Muscle layer of duodenum (tissue), 2 donors: ENCODE results near the gene EDN3.

ENCODE experiments used
- H3K27ac ChIP-seq: one replicate; pipeline ENCODE4 v1.7.0; 2013; ENCODE audit warnings: mild to moderate bottlenecking, low read length
- H3K27me3 ChIP-seq: one replicate; pipeline ENCODE4 v1.7.0; 2013; ENCODE audit warnings: low read depth, mild to moderate bottlenecking, control low read depth, low read length
- H3K36me3 ChIP-seq, 2 donors: one replicate each; pipeline ENCODE4 v1.7.0; 2013; ENCODE audit warnings: low read length in 2 of 2, control low read depth in 1 of 2, mild to moderate bottlenecking in 1 of 2; ENCODE audit not compliant: insufficient read depth in 2 of 2, control insufficient read depth in 1 of 2
- H3K4me1 ChIP-seq, 2 donors: one replicate each; pipeline ENCODE4 v1.7.0; 2013; ENCODE audit warnings: low read length in 2 of 2, mild to moderate bottlenecking in 2 of 2, control low read depth in 1 of 2, moderate library complexity in 1 of 2; ENCODE audit not compliant: insufficient read depth in 2 of 2, control insufficient read depth in 1 of 2
- H3K4me3 ChIP-seq, 2 donors: one replicate each; pipeline ENCODE4 v1.7.0; 2013; ENCODE audit warnings: low read length in 2 of 2, low read depth in 1 of 2, mild to moderate bottlenecking in 1 of 2
- H3K9me3 ChIP-seq, 2 donors: one replicate each; pipeline ENCODE4 v1.7.0; 2013; ENCODE audit warnings: low read length in 2 of 2, control low read depth in 1 of 2, mild to moderate bottlenecking in 1 of 2; ENCODE audit not compliant: control insufficient read depth in 1 of 2
- donor health status: healthy.

Gene EDN3

GRCh38 chr20:59300333-59301081 is at the start of gene EDN3:
Gene EDN3 (plus strand): TSS chr20:59300611. CDS start chr20:59300813, 202 bp downstream.
- no peaks in the 10 kb centered on the region for H3K36me3 ChIP-seq
- H3K27ac ChIP-seq, result no peak within 1 kb of the TSS
- H3K4me1 ChIP-seq, result peaks cover 5 to 9% of the 10 kb centered on the region in 2 donors
- H3K4me3 ChIP-seq, result no peak within 1 kb of the TSS
- peaks cover 0 to 5% of the 10 kb centered on the region in 2 donors for H3K9me3 ChIP-seq
- H3K27me3 ChIP-seq, result peaks cover 30% of the 10 kb centered on the region

GRCh38 chr20:59253325-59253724 is 47.1 kb upstream of the EDN3 start:
- H3K36me3 ChIP-seq, result no peaks in the 10 kb centered on the region
- H3K27me3 ChIP-seq, result no peaks in the 10 kb centered on the region

GRCh38 chr20:59253779-59254319 is 46.6 kb upstream of the EDN3 start:
- no peak overlapping the region for H3K27ac ChIP-seq
- no peaks in the 10 kb centered on the region for H3K4me1 ChIP-seq
- no peaks in the 10 kb centered on the region for H3K9me3 ChIP-seq
- no peak overlapping the region for H3K4me3 ChIP-seq
- H3K27me3 ChIP-seq, result no peaks in the 10 kb centered on the region
- no peaks in the 10 kb centered on the region for H3K36me3 ChIP-seq

More at GRCh38 chr20:59253325-59253724, 47.1 kb upstream of the EDN3 start:
- no peaks in the 10 kb centered on the region for H3K9me3 ChIP-seq
- no peak overlapping the region for H3K27ac ChIP-seq
- no peak overlapping the region for H3K4me3 ChIP-seq
- no peaks in the 10 kb centered on the region for H3K4me1 ChIP-seq

- H3K27me3 ChIP-seq, result no peaks in the 10 kb centered on the region
- no peaks in the 10 kb centered on the region for H3K4me1 ChIP-seq
- H3K9me3 ChIP-seq, result no peaks in the 10 kb centered on the region
- H3K4me3 ChIP-seq, result no peak overlapping the region
- no peaks in the 10 kb centered on the region for H3K36me3 ChIP-seq
- no peak overlapping the region for H3K27ac ChIP-seq
Observed at GRCh38 chr20:59255256-59255655, 45.2 kb upstream of the EDN3 start.

GRCh38 chr20:59258221-59258621 is 42.2 kb upstream of the EDN3 start:
- H3K27ac ChIP-seq, result no peak overlapping the region
- H3K4me3 ChIP-seq, result no peak overlapping the region
- H3K9me3 ChIP-seq, result no peaks in the 10 kb centered on the region
- H3K27me3 ChIP-seq, result no peaks in the 10 kb centered on the region
- H3K36me3 ChIP-seq, result no peaks in the 10 kb centered on the region
- H3K4me1 ChIP-seq, result no peaks in the 10 kb centered on the region

- H3K36me3 ChIP-seq, result no peaks in the 10 kb centered on the region
- H3K27me3 ChIP-seq, result no peaks in the 10 kb centered on the region
Observed at GRCh38 chr20:59259946-59260345, 40.5 kb upstream of the EDN3 start.

GRCh38 chr20:59265298-59265697 is 35.1 kb upstream of the EDN3 start:
- H3K9me3 ChIP-seq, result no peaks in the 10 kb centered on the region
- H3K4me1 ChIP-seq, result no peaks in the 10 kb centered on the region
- no peaks in the 10 kb centered on the region for H3K27me3 ChIP-seq
- H3K27ac ChIP-seq, result no peak overlapping the region
- H3K36me3 ChIP-seq, result no peaks in the 10 kb centered on the region
- no peak overlapping the region for H3K4me3 ChIP-seq

More at GRCh38 chr20:59259946-59260345, 40.5 kb upstream of the EDN3 start:
- Histone ChIP-seq H3K4me3 (no peak overlapping the region), H3K27ac (no peak overlapping the region), H3K9me3 (no peaks in the 10 kb centered on the region), H3K4me1 (no peaks in the 10 kb centered on the region)

- Histone ChIP-seq H3K27me3 (no peaks in the 10 kb centered on the region), H3K9me3 (no peaks in the 10 kb centered on the region), H3K27ac (no peak overlapping the region), H3K4me1 (no peaks in the 10 kb centered on the region), H3K36me3 (no peaks in the 10 kb centered on the region), H3K4me3 (no peak overlapping the region)
Observed at GRCh38 chr20:59268870-59269269, 31.5 kb upstream of the EDN3 start.

GRCh38 chr20:59269411-59270025 is 30.9 kb upstream of the EDN3 start:
- no peaks in the 10 kb centered on the region for H3K4me1 ChIP-seq
- no peaks in the 10 kb centered on the region for H3K36me3 ChIP-seq
- no peaks in the 10 kb centered on the region for H3K9me3 ChIP-seq
- no peak overlapping the region for H3K27ac ChIP-seq
- no peak overlapping the region for H3K4me3 ChIP-seq
- H3K27me3 ChIP-seq, result no peaks in the 10 kb centered on the region

- Histone ChIP-seq H3K27ac (no peak overlapping the region), H3K27me3 (no peaks in the 10 kb centered on the region), H3K4me3 (no peak overlapping the region), H3K9me3 (no peaks in the 10 kb centered on the region), H3K36me3 (no peaks in the 10 kb centered on the region), H3K4me1 (no peaks in the 10 kb centered on the region)
Observed at GRCh38 chr20:59270380-59270779, 30.0 kb upstream of the EDN3 start.

- H3K4me3 ChIP-seq, result no peak overlapping the region
- H3K36me3 ChIP-seq, result no peaks in the 10 kb centered on the region
- no peaks in the 10 kb centered on the region for H3K4me1 ChIP-seq
- no peaks in the 10 kb centered on the region for H3K9me3 ChIP-seq
- H3K27ac ChIP-seq, result no peak overlapping the region
- H3K27me3 ChIP-seq, result no peaks in the 10 kb centered on the region
Observed at GRCh38 chr20:59273739-59274357, 26.6 kb upstream of the EDN3 start.
